ENCODE results near the gene TNNT2.

DNA sequence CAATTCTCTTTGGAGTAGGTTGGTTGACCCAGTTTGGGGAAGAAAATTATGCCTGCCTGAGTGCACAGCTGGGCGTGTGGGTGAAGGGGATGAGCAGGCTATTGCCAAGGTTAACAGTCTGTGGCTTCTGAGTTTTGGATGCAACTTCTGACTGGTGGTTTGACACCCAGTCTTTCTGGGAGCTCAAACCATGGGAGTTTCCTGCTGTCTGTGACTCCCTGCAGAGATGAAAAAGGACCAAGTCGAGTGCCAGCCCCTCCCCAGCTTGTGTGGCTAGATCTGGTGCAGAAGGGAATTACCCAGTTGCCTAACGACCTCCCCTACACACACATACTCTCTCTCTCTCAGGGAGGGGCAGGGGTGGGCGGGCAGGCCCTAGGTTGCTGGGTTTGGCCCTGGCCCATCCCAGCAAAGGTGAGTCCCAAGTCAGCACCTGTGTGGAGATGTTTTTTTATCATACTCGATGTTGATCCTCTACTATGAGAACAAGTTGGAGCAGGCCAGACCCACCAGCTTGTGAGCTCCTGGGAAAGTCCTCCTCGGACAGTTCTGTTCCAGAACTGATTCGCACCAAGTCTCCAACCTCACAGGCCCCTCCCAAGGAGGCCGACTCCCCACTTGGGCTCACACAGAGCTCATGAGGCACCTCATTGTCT lies 66.0 kb downstream of the TNNT2 start:
- TF ChIP-seq, protein P1, sequence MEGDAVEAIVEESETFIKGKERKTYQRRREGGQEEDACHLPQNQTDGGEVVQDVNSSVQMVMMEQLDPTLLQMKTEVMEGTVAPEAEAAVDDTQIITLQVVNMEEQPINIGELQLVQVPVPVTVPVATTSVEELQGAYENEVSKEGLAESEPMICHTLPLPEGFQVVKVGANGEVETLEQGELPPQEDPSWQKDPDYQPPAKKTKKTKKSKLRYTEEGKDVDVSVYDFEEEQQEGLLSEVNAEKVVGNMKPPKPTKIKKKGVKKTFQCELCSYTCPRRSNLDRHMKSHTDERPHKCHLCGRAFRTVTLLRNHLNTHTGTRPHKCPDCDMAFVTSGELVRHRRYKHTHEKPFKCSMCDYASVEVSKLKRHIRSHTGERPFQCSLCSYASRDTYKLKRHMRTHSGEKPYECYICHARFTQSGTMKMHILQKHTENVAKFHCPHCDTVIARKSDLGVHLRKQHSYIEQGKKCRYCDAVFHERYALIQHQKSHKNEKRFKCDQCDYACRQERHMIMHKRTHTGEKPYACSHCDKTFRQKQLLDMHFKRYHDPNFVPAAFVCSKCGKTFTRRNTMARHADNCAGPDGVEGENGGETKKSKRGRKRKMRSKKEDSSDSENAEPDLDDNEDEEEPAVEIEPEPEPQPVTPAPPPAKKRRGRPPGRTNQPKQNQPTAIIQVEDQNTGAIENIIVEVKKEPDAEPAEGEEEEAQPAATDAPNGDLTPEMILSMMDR (IDR thresholded peaks at IDR 0.05), result no peak
- no peak for TF ChIP-seq POLR2A (IDR thresholded peaks at IDR 0.05)
